ENCODE data around the gene PSENEN. TPM values are rescaled to one million over a fixed set of nuclear protein-coding genes. Genes with fewer than 3 reads are reported as not detected.
A peak's percentile ranks its signal among the peaks of the same experiment; 100 is the strongest.

PSENEN gene
- total RNA-seq, 1 experiment from 2014 or later: 69.7 TPM

GRCh38 chr19:35753634-35754369 lies 8.4 kb downstream of the PSENEN start:
- peaks cover 7% of the 10 kb centered on the region for H3K27me3 Mint-ChIP-seq (ENCODE audit: low read depth)
- Histone ChIP-seq H2BK15ac (ENCODE audit: low read depth, low read length) (no peak overlapping the region), H4K20me1 (ENCODE audit: control insufficient read depth, insufficient read depth, insufficient read length) (no peaks in the 10 kb centered on the region), H2BK12ac (ENCODE audit: insufficient read length, low read depth, low read length) (no peak overlapping the region), H3K56ac (ENCODE audit: insufficient read length, low read depth, low read length) (no peak overlapping the region), H3K4ac (ENCODE audit: low read depth, low read length) (no peak overlapping the region), H2AFZ (ENCODE audit: low read length) (no peak overlapping the region), H3K4me1 (ENCODE audit: insufficient read depth, low read length) (no peaks in the 10 kb centered on the region), H4K5ac (ENCODE audit: insufficient read length, low read depth, low read length) (no peak overlapping the region), H3K14ac (ENCODE audit: insufficient read depth, low read length) (no peak overlapping the region), H3K9me3 (ENCODE audit: control insufficient read depth, low read depth, low read length) (no peaks in the 10 kb centered on the region), H3K4me2 (ENCODE audit: insufficient read depth, insufficient read length, low read length) (no peak overlapping the region), H4K8ac (replicated peaks; ENCODE audit: insufficient read length, low read depth, low read length) (no peak overlapping the region), H4K91ac (ENCODE audit: insufficient read length, low read depth, low read length) (no peak overlapping the region), H3T11ph (ENCODE audit: low read length) (no peak overlapping the region), H3K27me3 (ENCODE audit: insufficient read depth, low read length) (no peaks in the 10 kb centered on the region), H3K79me1 (ENCODE audit: insufficient read depth, low read depth, low read length, poor library complexity, severe bottlenecking) (no peaks in the 10 kb centered on the region), H3K9ac (ENCODE audit: extremely low read depth, insufficient read length, low read length) (no peak overlapping the region), H2BK5ac (ENCODE audit: insufficient read length, low read length) (no peak overlapping the region), H3K27ac (ENCODE audit: insufficient read length, low read depth, low read length) (no peak overlapping the region), H3K23ac (ENCODE audit: insufficient read length, low read depth, low read length) (no peak overlapping the region), H3K23me2 (ENCODE audit: insufficient read length, low read depth, low read length, poor library complexity, severe bottlenecking) (peaks cover 16% of the 10 kb centered on the region), H3K18ac (ENCODE audit: insufficient read length, low read depth, low read length) (no peak overlapping the region), H2AK5ac (ENCODE audit: insufficient read length, low read length) (no peak overlapping the region), H2BK20ac (ENCODE audit: low read depth, low read length, poor library complexity, severe bottlenecking) (no peak overlapping the region), H3K79me2 (ENCODE audit: insufficient read depth, low read length) (no peaks in the 10 kb centered on the region), H2BK120ac (ENCODE audit: low read depth, low read length, poor library complexity, severe bottlenecking) (no peak overlapping the region)
- DNase-seq: no peak
- no peak for TF ChIP-seq CTCF (conservative IDR thresholded peaks at IDR 0.05)
- no CpG with 5 or more reads among the region's 20 CpGs for WGBS (ENCODE audit: extremely low coverage, insufficient read length, low lambda C conversion rate)
- H3K4me3 Mint-ChIP-seq: peak overlapping the region in 1 of 2 experiments; percentile 50; a peak in 2 of 5 replicates
- H3K4me1 Mint-ChIP-seq: peaks cover 13 to 18% of the 10 kb centered on the region in 2 experiments
- peaks cover 0 to 2% (median 0%) of the 10 kb centered on the region in 3 experiments; a peak in 2 of 7 replicates for H3K36me3 Mint-ChIP-seq (ENCODE audit: insufficient read depth in 1 of 3, low read depth in 3 of 3)
- no peak overlapping the region for H3K27ac Mint-ChIP-seq
- H3K9me3 Mint-ChIP-seq: no peaks in the 10 kb centered on the region
